Measurements from ENCODE around the gene SCD5.

SCD5 gene

DNA sequence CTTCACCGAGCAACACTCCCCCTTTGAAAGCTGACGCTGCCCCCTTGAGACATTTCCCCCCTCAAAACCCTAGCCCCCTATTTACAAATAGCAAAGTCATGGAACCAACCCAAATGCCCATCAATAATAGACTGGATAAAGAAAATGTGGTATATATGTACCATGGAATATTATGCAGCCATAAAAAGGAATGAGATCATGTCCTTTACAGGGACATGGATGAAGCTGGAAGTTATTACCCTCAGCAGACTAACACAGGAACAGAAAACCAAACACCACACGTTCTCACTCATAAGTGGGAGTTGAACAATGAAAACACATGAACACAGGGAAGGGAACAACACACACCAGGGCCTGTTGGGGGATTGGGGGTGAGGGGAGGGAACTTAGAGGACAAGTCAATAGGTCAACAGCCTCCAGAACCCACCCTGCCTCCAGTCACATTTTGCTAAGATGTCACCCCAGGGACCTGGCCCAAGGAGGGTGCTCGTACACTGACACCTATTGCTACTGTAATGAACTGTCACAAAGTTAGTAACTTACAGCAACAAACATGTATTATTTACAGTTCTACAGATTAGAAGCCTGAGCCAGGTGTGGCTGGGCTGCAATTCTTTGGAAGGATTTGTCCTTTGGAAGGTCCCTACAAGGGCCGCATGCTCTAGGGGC lies 20.6 kb downstream of the SCD5 start:
- TF ChIP-seq HDGF (IDR thresholded peaks at IDR 0.05; ENCODE audit: borderline replicate concordance) = no peak
- no peak for TF ChIP-seq ZNF384 (IDR thresholded peaks at IDR 0.05)
- no peak for TF ChIP-seq FOXM1 (IDR thresholded peaks at IDR 0.05; ENCODE audit: borderline replicate concordance)
- TF ChIP-seq L3MBTL2 (conservative IDR thresholded peaks at IDR 0.05) = no peak
- no peak for TF ChIP-seq FOXK2 (IDR thresholded peaks at IDR 0.05)
- no peak for TF ChIP-seq TARDBP (IDR thresholded peaks at IDR 0.05)
- no peak for TF ChIP-seq ELF4 (IDR thresholded peaks at IDR 0.05)
- TF ChIP-seq LEF1 (IDR thresholded peaks at IDR 0.05; ENCODE audit: borderline replicate concordance) = no peak
- no peak for TF ChIP-seq ARNT (IDR thresholded peaks at IDR 0.05)
- TF ChIP-seq BHLHE40 (IDR thresholded peaks at IDR 0.05; ENCODE audit: borderline replicate concordance) = no peak
- no peak for TF ChIP-seq SUZ12 (IDR thresholded peaks at IDR 0.05)
- TF ChIP-seq FOXA1 (IDR thresholded peaks at IDR 0.05) = no peak
- TF ChIP-seq NFRKB (IDR thresholded peaks at IDR 0.05) = no peak
- no peak for TF ChIP-seq PKNOX1 (IDR thresholded peaks at IDR 0.05)
- POLR2A ChIA-PET = no interaction called here
- DNase-seq (ENCODE audit: extremely low spot score) = no peak
- CTCF ChIA-PET = interaction anchor here (1.1 kb wide), 1 partner anchor 35 kb away, joined by 3 read pairs; no protein-coding TSS in a partner anchor

DNA sequence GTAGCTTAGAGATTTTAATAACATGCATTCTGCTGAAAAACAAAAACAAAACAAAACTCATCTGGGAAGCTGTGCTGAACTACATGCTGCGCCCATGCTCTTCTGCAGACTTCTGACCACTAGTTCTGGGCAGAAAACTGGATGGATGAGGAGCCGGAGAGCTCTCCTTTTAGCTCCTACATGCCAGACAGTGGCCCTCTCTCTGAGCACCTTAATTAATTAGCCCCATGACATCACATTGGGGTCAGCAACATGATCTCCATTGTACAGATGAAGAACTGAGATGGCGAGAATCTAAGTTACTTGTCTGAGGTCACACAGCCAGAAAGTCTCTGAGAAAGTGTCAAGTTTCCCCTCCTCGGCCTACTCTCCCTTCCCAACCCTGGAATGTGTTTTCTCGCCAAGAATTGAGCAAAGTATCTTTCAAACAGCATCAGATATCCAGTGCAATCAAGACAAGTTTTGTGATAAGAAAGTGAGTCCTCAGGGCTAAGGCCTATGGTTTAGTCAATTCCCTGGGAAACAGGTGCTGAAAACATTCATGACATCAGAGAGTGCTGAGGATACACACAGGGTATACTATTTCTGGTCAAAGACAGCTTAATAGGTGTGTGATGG lies 21.6 kb downstream of the SCD5 start:
- TF ChIP-seq FOXK2 (IDR thresholded peaks at IDR 0.05) = no peak
- TF ChIP-seq SUZ12 (IDR thresholded peaks at IDR 0.05) = no peak
- TF ChIP-seq NFRKB (IDR thresholded peaks at IDR 0.05) = no peak
- no peak for TF ChIP-seq PKNOX1 (IDR thresholded peaks at IDR 0.05)
- no peak for TF ChIP-seq ZNF384 (IDR thresholded peaks at IDR 0.05)
- no peak for TF ChIP-seq BHLHE40 (IDR thresholded peaks at IDR 0.05; ENCODE audit: borderline replicate concordance)
- TF ChIP-seq HDGF (IDR thresholded peaks at IDR 0.05; ENCODE audit: borderline replicate concordance) = no peak
- no peak for TF ChIP-seq FOXA1 (IDR thresholded peaks at IDR 0.05)
- TF ChIP-seq CTBP1 (IDR thresholded peaks at IDR 0.05; ENCODE audit: borderline replicate concordance) = no peak
- no peak for TF ChIP-seq L3MBTL2 (conservative IDR thresholded peaks at IDR 0.05)
- TF ChIP-seq SP1 (IDR thresholded peaks at IDR 0.05) = no peak
- no peak for TF ChIP-seq ELF4 (IDR thresholded peaks at IDR 0.05)
- TF ChIP-seq FOXM1 (IDR thresholded peaks at IDR 0.05; ENCODE audit: borderline replicate concordance) = no peak
- no peak for TF ChIP-seq ARNT (IDR thresholded peaks at IDR 0.05)
- TF ChIP-seq LEF1 (IDR thresholded peaks at IDR 0.05; ENCODE audit: borderline replicate concordance) = no peak
- no peak for TF ChIP-seq TARDBP (IDR thresholded peaks at IDR 0.05)
- ChIA-PET CTCF (no interaction called here), POLR2A (no interaction called here)
- DNase-seq (ENCODE audit: extremely low spot score) = no peak

GRCh38 chr4:82775243-82775642 lies 23.4 kb downstream of the SCD5 start:
- TF ChIP-seq L3MBTL2 (conservative IDR thresholded peaks at IDR 0.05) = no peak
- DNase-seq (ENCODE audit: extremely low spot score) = no peak
- ChIA-PET POLR2A (no interaction called here), CTCF (no interaction called here)

- CTCF ChIA-PET = no interaction called here
- POLR2A ChIA-PET = no interaction called here
- TF ChIP-seq L3MBTL2 (conservative IDR thresholded peaks at IDR 0.05) = no peak
- TF ChIP-seq NFRKB (IDR thresholded peaks at IDR 0.05) = no peak
- TF ChIP-seq FOXM1 (IDR thresholded peaks at IDR 0.05; ENCODE audit: borderline replicate concordance) = no peak
- no peak for DNase-seq (ENCODE audit: extremely low spot score)
These were observed 23.9 kb downstream of the SCD5 start for GRCh38 chr4:82774711-82775171.

DNA sequence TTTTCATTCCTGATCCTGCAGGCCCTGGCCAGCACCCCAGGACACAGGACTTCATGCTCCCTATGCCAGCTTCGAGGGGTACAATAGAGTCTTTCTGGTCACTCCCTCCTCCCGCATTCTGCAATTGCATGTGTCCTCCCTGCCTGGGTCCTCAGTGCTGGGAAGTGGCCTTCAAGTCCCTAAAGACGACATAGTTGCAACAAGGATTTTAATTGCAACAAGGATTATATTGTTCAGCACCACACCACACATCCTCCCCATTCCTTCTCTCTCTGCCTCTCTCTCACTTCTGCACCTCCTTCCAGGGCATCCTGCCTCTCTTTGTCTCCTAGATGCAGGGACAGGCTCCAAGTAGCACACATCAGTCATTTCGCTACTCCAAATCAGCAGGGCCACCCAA lies 25.5 kb downstream of the SCD5 start:
- ChIA-PET POLR2A (no interaction called here), CTCF (no interaction called here)
- no peak for DNase-seq (ENCODE audit: extremely low spot score)
- TF ChIP-seq L3MBTL2 (conservative IDR thresholded peaks at IDR 0.05) (no peak), FOXM1 (IDR thresholded peaks at IDR 0.05; ENCODE audit: borderline replicate concordance) (no peak), ARNT (IDR thresholded peaks at IDR 0.05) (no peak), ZNF384 (IDR thresholded peaks at IDR 0.05) (no peak), PKNOX1 (IDR thresholded peaks at IDR 0.05) (no peak), FOXA1 (IDR thresholded peaks at IDR 0.05) (no peak), TARDBP (IDR thresholded peaks at IDR 0.05) (no peak), SUZ12 (IDR thresholded peaks at IDR 0.05) (no peak), FOXK2 (IDR thresholded peaks at IDR 0.05) (no peak), LEF1 (IDR thresholded peaks at IDR 0.05; ENCODE audit: borderline replicate concordance) (no peak), NFRKB (IDR thresholded peaks at IDR 0.05) (no peak), HDGF (IDR thresholded peaks at IDR 0.05; ENCODE audit: borderline replicate concordance) (no peak), BHLHE40 (IDR thresholded peaks at IDR 0.05; ENCODE audit: borderline replicate concordance) (no peak), CTBP1 (IDR thresholded peaks at IDR 0.05; ENCODE audit: borderline replicate concordance) (no peak)

DNA sequence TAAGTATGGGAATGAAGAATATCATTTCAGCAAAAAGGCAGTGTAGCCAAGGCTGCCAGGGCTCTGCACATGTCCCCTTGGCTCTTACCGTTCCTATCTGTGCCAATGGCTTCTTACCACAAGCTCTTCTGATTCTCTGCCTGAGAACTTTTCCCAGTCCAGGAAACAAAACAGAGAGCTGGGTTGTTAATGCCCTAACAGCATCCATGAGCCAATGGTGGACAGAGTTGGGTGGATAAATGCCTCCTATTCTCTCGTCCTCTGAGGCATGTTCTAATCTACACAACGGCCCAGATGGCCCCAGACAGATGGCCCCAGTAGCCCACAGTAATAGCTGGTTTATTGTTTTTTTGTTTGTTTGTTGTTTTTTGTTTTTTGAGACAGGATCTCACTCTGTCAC lies 28.0 kb downstream of the SCD5 start:
- no peak for DNase-seq (ENCODE audit: extremely low spot score)
- TF ChIP-seq SUZ12 (IDR thresholded peaks at IDR 0.05) = no peak
- TF ChIP-seq ZNF384 (IDR thresholded peaks at IDR 0.05) = no peak
- no peak for TF ChIP-seq LEF1 (IDR thresholded peaks at IDR 0.05; ENCODE audit: borderline replicate concordance)
- TF ChIP-seq BHLHE40 (IDR thresholded peaks at IDR 0.05; ENCODE audit: borderline replicate concordance) = no peak
- TF ChIP-seq HDGF (IDR thresholded peaks at IDR 0.05; ENCODE audit: borderline replicate concordance) = no peak
- no peak for TF ChIP-seq ARNT (IDR thresholded peaks at IDR 0.05)
- TF ChIP-seq L3MBTL2 (conservative IDR thresholded peaks at IDR 0.05) = no peak
- no peak for TF ChIP-seq SP1 (IDR thresholded peaks at IDR 0.05)
- no peak for TF ChIP-seq FOXA1 (IDR thresholded peaks at IDR 0.05)
- TF ChIP-seq CTBP1 (IDR thresholded peaks at IDR 0.05; ENCODE audit: borderline replicate concordance) = no peak
- no peak for TF ChIP-seq FOXM1 (IDR thresholded peaks at IDR 0.05; ENCODE audit: borderline replicate concordance)
- no peak for TF ChIP-seq TARDBP (IDR thresholded peaks at IDR 0.05)
- no peak for TF ChIP-seq ELF4 (IDR thresholded peaks at IDR 0.05)
- CTCF ChIA-PET = no interaction called here
- POLR2A ChIA-PET = no interaction called here
